Upper lobe of right lung (tissue), 1 donor: ENCODE data around the gene ZDHHC6. TPM values are rescaled to one million over a fixed set of nuclear protein-coding genes. Genes with fewer than 3 reads are reported as not detected.

Experiments
- ATAC-seq: fragments of 200-7000 bp; cut with Tn5 transposase; one replicate; pipeline ENCODE4 v1.9.1; 2020; ENCODE audit warnings: mild to moderate bottlenecking, moderate library complexity
- DNase-seq: peaks from one replicate; pipeline ENCODE4 v3.0.0-alpha.2; 2020
- H3K27ac ChIP-seq: fragments of 200-600 bp; one replicate; pipeline ENCODE4 v1.8.0; 2022
- H3K27me3 ChIP-seq: fragments of 200-600 bp; one replicate; pipeline ENCODE4 v1.8.0; 2022; ENCODE audit warnings: mild to moderate bottlenecking
- H3K36me3 ChIP-seq: fragments of 200-600 bp; one replicate; pipeline ENCODE4 v1.8.0; 2022
- H3K4me1 ChIP-seq: fragments of 200-600 bp; one replicate; pipeline ENCODE4 v1.8.0; 2022
- H3K4me3 ChIP-seq: fragments of 200-600 bp; one replicate; pipeline ENCODE4 v1.8.0; 2022; ENCODE audit warnings: mild to moderate bottlenecking
- H3K9me3 ChIP-seq: fragments of 200-600 bp; one replicate; pipeline ENCODE4 v1.8.0; 2022
- CTCF ChIP-seq: fragments of 200-600 bp; IDR thresholded peaks from one replicate; pipeline ENCODE4 v1.8.0; 2022; ENCODE audit warnings: antibody characterized with exemption
- intact Hi-C: fragments of 100-400 bp; cut with DNase I; formaldehyde crosslinking; loops from one replicate; pipeline ENCODE4 v1.11.0; 2022
- long read RNA-seq: library from polyadenylated mRNA; unstranded; transcript quantifications from one replicate; pipeline ENCODE4 v2.0.0, GENCODE V29; 2021
- total RNA-seq: library from RNA; stranded (reverse); fragmentation: NEBNext Ultra II Directional; extraction: Animal tissue kit (Norgen Biotek cat#: 25700); gene quantifications from one replicate; pipeline ENCODE4 v1.2.1, GENCODE V29; 2021
- donor health status: DM: no; HTN: yes; CAD: no; lungs with severe emphysema.

Gene ZDHHC6
- 34.9 TPM for total RNA-seq
- long read RNA-seq, transcript ZDHHC6-202 (11 exons, 2,170 nt) = major isoform, 35 of 50 reads
- long read RNA-seq, partial matches to known transcripts = 1 of 50 reads
- long read RNA-seq, other reads (novel, unspliced or antisense) = 14 of 50 reads

- H3K4me1 ChIP-seq = peaks cover 26% of the 10 kb centered on the region
- TF ChIP-seq CTCF = no peak
- H3K27me3 ChIP-seq = no peaks in the 10 kb centered on the region
- peak within 1 kb of the TSS; percentile 95 for H3K27ac ChIP-seq
- intact Hi-C loops = no loop called here
- DNase-seq = peak; percentile 91
- H3K4me3 ChIP-seq = peak within 1 kb of the TSS; percentile 96
- ATAC-seq = peak; percentile 97
- H3K9me3 ChIP-seq = no peaks in the 10 kb centered on the region
- peaks cover 30% of the 10 kb centered on the region for H3K36me3 ChIP-seq
Measured at GRCh38 chr10:112446855-112447619, at the start of gene ZDHHC6, which contains the start of gene VTI1A. ZDHHC6 (minus strand) TSS chr10:112446914; CDS start chr10:112445436, 1,478 bp downstream. VTI1A (plus strand) TSS chr10:112447215; CDS start chr10:112447374, 159 bp downstream.

- Histone ChIP-seq H3K9me3 (no peaks in the 10 kb centered on the region), H3K27me3 (no peaks in the 10 kb centered on the region), H3K4me3 (no peak overlapping the region), H3K36me3 (no peaks in the 10 kb centered on the region), H3K27ac (no peak overlapping the region), H3K4me1 (peaks cover 12% of the 10 kb centered on the region)
- DNase-seq = no peak
- no peak for ATAC-seq
- no peak for TF ChIP-seq CTCF
- intact Hi-C loops = no loop called here
Measured at GRCh38 chr10:112492736-112493135, 46.0 kb upstream of the ZDHHC6 start.

- H3K36me3 ChIP-seq = no peaks in the 10 kb centered on the region
- no peaks in the 10 kb centered on the region for H3K27me3 ChIP-seq
- no peaks in the 10 kb centered on the region for H3K9me3 ChIP-seq
- intact Hi-C loops = no loop called here
- H3K4me1 ChIP-seq = peaks cover 12% of the 10 kb centered on the region
- H3K27ac ChIP-seq = no peak overlapping the region
- TF ChIP-seq CTCF = no peak
- H3K4me3 ChIP-seq = no peak overlapping the region
- DNase-seq = no peak
- ATAC-seq = no peak
Measured at GRCh38 chr10:112491144-112491543, 44.4 kb upstream of the ZDHHC6 start.

GRCh38 chr10:112490545-112490944, 43.8 kb upstream of the ZDHHC6 start:
- peak; percentile 78 for DNase-seq

GRCh38 chr10:112487964-112488363, 41.2 kb upstream of the ZDHHC6 start:
- H3K27ac ChIP-seq = no peak overlapping the region
- no peak for DNase-seq
- no peak for ATAC-seq
- no peak for TF ChIP-seq CTCF
- peaks cover 12% of the 10 kb centered on the region for H3K4me1 ChIP-seq
- no peaks in the 10 kb centered on the region for H3K27me3 ChIP-seq
- intact Hi-C loops = no loop called here
- H3K36me3 ChIP-seq = no peaks in the 10 kb centered on the region
- H3K4me3 ChIP-seq = no peak overlapping the region
- no peaks in the 10 kb centered on the region for H3K9me3 ChIP-seq

More at GRCh38 chr10:112490545-112490944, 43.8 kb upstream of the ZDHHC6 start:
- no peaks in the 10 kb centered on the region for H3K27me3 ChIP-seq
- intact Hi-C loops = no loop called here
- ATAC-seq = no peak
- TF ChIP-seq CTCF = no peak
- H3K4me1 ChIP-seq = peaks cover 12% of the 10 kb centered on the region
- no peaks in the 10 kb centered on the region for H3K36me3 ChIP-seq
- H3K4me3 ChIP-seq = no peak overlapping the region
- H3K9me3 ChIP-seq = no peaks in the 10 kb centered on the region
- H3K27ac ChIP-seq = no peak overlapping the region
